Caco-2 (cell line): ENCODE measurements around the gene LINGO1. TPM values are rescaled to one million over a fixed set of nuclear protein-coding genes. Genes with fewer than 3 reads are reported as not detected.

Source experiments
- BruUV-seq: library from RNA; stranded (reverse); fragments of 400-500 nt; replicated peaks from 2 replicates; lab custom pipeline; 2021; lab: Mats Ljungman, UMichigan
- CTCF ChIA-PET: fragments of 300-600 bp; sonication (Branson Sonifier 250); formaldehyde crosslinking; loops from one replicate; lab custom pipeline; 2022; ENCODE audit warnings: antibody characterized with exemption; lab: Charles Lee
- POLR2A ChIA-PET: fragments of 300-600 bp; sonication (Branson Sonifier 250); formaldehyde crosslinking; loops from one replicate; lab custom pipeline; 2022; ENCODE audit warnings: antibody characterized with exemption; lab: Charles Lee
- DNase-seq, 2 experiments: peaks; one replicate each; pipeline versions ENCODE4 v3.0.0 to v3.0.0-alpha.2; 2020 to 2022
- H3K27me3 ChIP-seq: replicated peaks from 2 replicates; pipeline ENCODE4 v1.6.0; 2011; ENCODE audit warnings: low read length; ENCODE audit not compliant: control insufficient read depth, insufficient read depth
- H3K36me3 ChIP-seq: 2 replicates; pipeline ENCODE4 v1.5.1; 2011; ENCODE audit warnings: low read length; ENCODE audit not compliant: control insufficient read depth, insufficient read depth
- H3K4me1 ChIP-seq: fragments of 250-450 bp; sonication (Bioruptor Pico); 2 replicates; pipeline ENCODE4 v1.5.1; 2020; ENCODE audit warnings: mild to moderate bottlenecking
- H3K4me3 ChIP-seq: 2 replicates; pipeline ENCODE4 v1.5.1; 2011; ENCODE audit warnings: low read depth, mild to moderate bottlenecking, control low read depth, low read length
- H3K9me3 ChIP-seq: fragments of 250-450 bp; sonication (Bioruptor Pico); 2 replicates; pipeline ENCODE4 v1.5.1; 2020; ENCODE audit warnings: mild to moderate bottlenecking, moderate library complexity
- H3K27ac Mint-ChIP-seq: one replicate; pipeline ENCODE4 v1.8.0; 2022; ENCODE audit warnings: mixed read lengths; ENCODE audit not compliant: unreplicated experiment
- H3K27me3 Mint-ChIP-seq: one replicate; pipeline ENCODE4 v1.8.0; 2022; ENCODE audit warnings: mixed read lengths; ENCODE audit not compliant: insufficient read depth, unreplicated experiment
- H3K36me3 Mint-ChIP-seq: one replicate; pipeline ENCODE4 v1.8.0; 2022; ENCODE audit warnings: mild to moderate bottlenecking, mixed read lengths; ENCODE audit not compliant: insufficient read depth, unreplicated experiment
- H3K4me1 Mint-ChIP-seq: one replicate; pipeline ENCODE4 v1.8.0; 2022; ENCODE audit warnings: low read depth, mixed read lengths; ENCODE audit not compliant: unreplicated experiment
- H3K4me3 Mint-ChIP-seq: one replicate; pipeline ENCODE4 v1.8.0; 2022; ENCODE audit warnings: mild to moderate bottlenecking, moderate library complexity, mixed read lengths; ENCODE audit not compliant: unreplicated experiment
- H3K9me3 Mint-ChIP-seq: one replicate; pipeline ENCODE4 v1.8.0; 2022; ENCODE audit warnings: mixed read lengths; ENCODE audit not compliant: unreplicated experiment
- CTCF ChIP-seq, 2 experiments: fragments of 200-600 bp in 1 of 2; IDR thresholded peaks; 1 replicate in 1 of 2; 2 replicates in 1 of 2; pipeline versions ENCODE4 v1.5.1 to v1.8.0; 2011 to 2022; ENCODE audit warnings: antibody characterized with exemption in 1 of 2, control low read depth in 1 of 2, inconsistent platforms in 1 of 2, low read depth in 1 of 2, low read length in 1 of 2, mild to moderate bottlenecking in 1 of 2, moderate library complexity in 1 of 2; ENCODE audit not compliant: insufficient read depth in 1 of 2, severe bottlenecking in 1 of 2, unreplicated experiment in 1 of 2
- intact Hi-C: fragments of 100-400 bp; cut with micrococcal nuclease; formaldehyde crosslinking; loops from one replicate; pipeline ENCODE4 v1.10.0; 2022; ENCODE audit not compliant: unreplicated experiment
- total RNA-seq: library from RNA; stranded (reverse); gene quantifications from 2 replicates; pipeline ENCODE4 v1.2.3, GENCODE V29; 2022

Gene LINGO1
- total RNA-seq, 1 experiment from 2014 or later: 1.4 TPM

GRCh38 chr15:77653832-77654480 lies 21.2 kb upstream of the LINGO1 start:
- CTCF ChIA-PET: no interaction called here
- Histone ChIP-seq H3K4me3 (no peak overlapping the region), H3K9me3 (no peaks in the 10 kb centered on the region), H3K36me3 (no peaks in the 10 kb centered on the region), H3K27me3 (no peaks in the 10 kb centered on the region), H3K4me1 (peaks cover 5% of the 10 kb centered on the region)
- no TSS peak for BruUV-seq
- Mint-ChIP-seq H3K4me1 (peaks cover 7% of the 10 kb centered on the region), H3K4me3 (no peak overlapping the region), H3K36me3 (no peaks in the 10 kb centered on the region), H3K27ac (no peak overlapping the region), H3K27me3 (peaks cover 9% of the 10 kb centered on the region), H3K9me3 (no peaks in the 10 kb centered on the region)
- POLR2A ChIA-PET: no interaction called here
- TF ChIP-seq CTCF (IDR thresholded peaks at IDR 0.05; ENCODE audit: insufficient read depth in 1 of 2, low read depth in 1 of 2, low read length in 1 of 2, severe bottlenecking in 1 of 2, unreplicated experiment in 1 of 2): no peak
- DNase-seq: no peak
- intact Hi-C loops: no loop called here

- POLR2A ChIA-PET: no interaction called here
- CTCF ChIA-PET: no interaction called here
- H3K9me3 Mint-ChIP-seq: no peaks in the 10 kb centered on the region
Measured at GRCh38 chr15:77650265-77650664, 17.6 kb upstream of the LINGO1 start.

DNA sequence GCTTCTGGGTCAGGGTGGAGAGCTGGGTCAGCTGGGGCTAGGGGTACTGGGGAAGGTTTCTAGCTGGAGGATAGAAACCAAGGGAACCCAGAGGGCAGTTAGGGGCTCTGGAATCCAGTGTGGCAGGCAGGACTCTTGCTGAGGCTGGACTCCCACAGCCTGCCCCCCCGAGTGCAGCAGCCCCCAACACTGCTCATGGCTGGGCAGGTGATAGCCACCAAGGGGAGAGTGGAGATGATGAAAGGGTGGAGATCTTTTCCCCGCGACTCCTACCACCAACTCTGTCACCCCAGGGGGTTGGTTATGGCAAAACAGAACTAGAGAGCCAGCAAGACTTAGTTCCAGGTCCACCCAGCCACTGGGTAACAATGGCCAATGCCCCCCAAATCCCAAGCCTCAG lies 16.9 kb upstream of the LINGO1 start:
- TF ChIP-seq CTCF (IDR thresholded peaks at IDR 0.05; ENCODE audit: insufficient read depth in 1 of 2, low read depth in 1 of 2, low read length in 1 of 2, severe bottlenecking in 1 of 2, unreplicated experiment in 1 of 2): no peak
- no peak for DNase-seq
- no peaks in the 10 kb centered on the region for H3K36me3 Mint-ChIP-seq
- BruUV-seq: no TSS peak
- intact Hi-C loops: no loop called here
- CTCF ChIA-PET: no interaction called here
- H3K4me3 ChIP-seq: no peak overlapping the region
- no peak overlapping the region for H3K27ac Mint-ChIP-seq
- H3K9me3 Mint-ChIP-seq: no peaks in the 10 kb centered on the region
- H3K9me3 ChIP-seq: no peaks in the 10 kb centered on the region
- H3K27me3 ChIP-seq: no peaks in the 10 kb centered on the region
- H3K4me1 Mint-ChIP-seq: no peaks in the 10 kb centered on the region
- POLR2A ChIA-PET: no interaction called here
- H3K4me1 ChIP-seq: no peaks in the 10 kb centered on the region
- H3K36me3 ChIP-seq: no peaks in the 10 kb centered on the region
- H3K4me3 Mint-ChIP-seq: no peak overlapping the region
- H3K27me3 Mint-ChIP-seq: peaks cover 12% of the 10 kb centered on the region

More at GRCh38 chr15:77650265-77650664, 17.6 kb upstream of the LINGO1 start:
- peak in 1 of 2 experiments; percentile 30 for TF ChIP-seq CTCF (IDR thresholded peaks at IDR 0.05; ENCODE audit: insufficient read depth in 1 of 2, low read depth in 1 of 2, low read length in 1 of 2, severe bottlenecking in 1 of 2, unreplicated experiment in 1 of 2)
- Histone ChIP-seq H3K4me3 (no peak overlapping the region), H3K9me3 (no peaks in the 10 kb centered on the region), H3K36me3 (no peaks in the 10 kb centered on the region), H3K4me1 (no peaks in the 10 kb centered on the region), H3K27me3 (no peaks in the 10 kb centered on the region)
- no peak overlapping the region for H3K27ac Mint-ChIP-seq
- no peak overlapping the region for H3K4me3 Mint-ChIP-seq
- DNase-seq: peak in 1 of 2 experiments; percentile 42
- no peaks in the 10 kb centered on the region for H3K36me3 Mint-ChIP-seq
- no TSS peak for BruUV-seq
- H3K4me1 Mint-ChIP-seq: no peaks in the 10 kb centered on the region
- peaks cover 12% of the 10 kb centered on the region for H3K27me3 Mint-ChIP-seq
- intact Hi-C loops: no loop called here
